GM10266 (cell line): ENCODE results near the gene GOLGA8T.
"Not testable (repeated sequence)": the region's sequence is repeated elsewhere in the genome, so short reads cannot be mapped to it uniquely, and the experiment has no call there.

Experiments used
- DNase-seq: peaks from one replicate; pipeline ENCODE4 v3.0.0; 2012; ENCODE audit errors: extremely low spot score
- TF ChIP-seq, protein P1 (sequence below): IDR thresholded peaks from 2 replicates; pipeline ENCODE4 v1.5.1; 2012; ENCODE audit warnings: mild to moderate bottlenecking, low read depth; ENCODE audit not compliant: control insufficient read depth, insufficient read depth; ENCODE audit errors: missing control alignments

Gene GOLGA8T, protein sequence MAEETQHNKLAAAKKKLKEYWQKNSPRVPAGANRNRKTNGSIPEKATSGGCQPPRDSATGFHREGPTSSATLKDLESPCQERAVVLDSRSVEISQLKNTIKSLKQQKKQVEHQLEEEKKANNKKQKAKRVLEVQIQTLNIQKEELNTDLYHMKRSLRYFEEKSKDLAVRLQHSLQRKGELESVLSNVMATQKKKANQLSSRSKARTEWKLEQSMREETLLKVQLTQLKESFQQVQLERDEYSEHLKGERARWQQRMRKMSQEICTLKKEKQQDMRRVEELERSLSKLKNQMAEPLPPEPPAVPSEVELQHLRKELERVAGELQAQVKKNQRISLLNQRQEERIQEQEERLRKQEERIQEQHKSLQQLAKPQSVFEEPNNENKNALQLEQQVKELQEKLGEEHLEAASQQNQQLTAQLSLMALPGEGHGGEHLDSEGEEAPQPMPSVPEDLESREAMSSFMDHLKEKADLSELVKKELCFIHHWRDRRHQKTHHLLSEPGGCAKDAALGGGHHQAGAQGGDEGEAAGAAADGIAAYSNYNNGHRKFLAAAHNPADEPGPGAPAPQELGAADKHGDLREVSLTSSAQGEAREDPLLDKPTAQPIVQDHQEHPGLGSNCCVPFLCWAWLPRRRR

DNA sequence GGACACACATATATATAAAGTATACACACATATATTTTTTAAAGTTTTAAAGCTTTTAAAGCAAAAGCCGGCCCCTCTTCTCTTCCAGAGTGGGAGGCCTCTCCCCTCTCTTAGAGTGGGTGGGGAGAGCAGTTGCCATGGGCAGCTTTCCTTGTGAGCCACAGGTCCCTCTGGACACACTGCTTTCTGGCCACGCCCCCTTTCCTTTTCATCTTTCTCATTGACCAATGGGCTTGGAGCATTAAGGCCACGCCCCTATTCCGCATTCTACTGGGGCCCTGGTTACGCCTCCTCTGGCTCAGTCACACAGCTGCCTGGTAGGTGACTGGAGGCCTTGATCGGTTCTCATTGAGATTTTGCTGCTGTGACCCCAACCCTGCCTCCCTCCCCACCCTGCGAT lies at the start of gene GOLGA8T:
Gene GOLGA8T (plus strand): TSS at position 301 of the 400 bp plus-strand sequence. CDS start 98 bp downstream, at position 399.
- not testable (repeated sequence) for DNase-seq

DNA sequence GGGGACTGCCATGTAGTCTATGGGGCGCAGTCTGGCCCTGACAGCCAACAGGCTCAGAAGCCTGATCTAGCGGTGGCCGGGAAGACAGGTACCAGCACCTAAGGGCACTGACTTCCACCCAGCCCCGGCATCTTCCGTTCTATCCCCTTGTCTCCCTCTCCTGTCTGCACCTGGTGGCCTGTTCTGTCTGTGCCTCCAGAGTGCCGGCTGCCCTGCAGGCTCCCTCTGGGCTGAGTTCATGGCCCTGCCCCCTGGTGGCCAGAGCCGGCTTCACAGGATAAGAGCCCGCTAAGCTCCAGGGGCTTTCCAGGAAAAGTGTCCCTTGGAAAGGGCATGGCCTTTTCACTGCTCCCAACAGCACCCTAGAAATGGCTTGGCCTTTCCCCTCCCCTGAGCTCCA lies 37.0 kb upstream of the GOLGA8T start:
- DNase-seq: not testable (repeated sequence)

DNA sequence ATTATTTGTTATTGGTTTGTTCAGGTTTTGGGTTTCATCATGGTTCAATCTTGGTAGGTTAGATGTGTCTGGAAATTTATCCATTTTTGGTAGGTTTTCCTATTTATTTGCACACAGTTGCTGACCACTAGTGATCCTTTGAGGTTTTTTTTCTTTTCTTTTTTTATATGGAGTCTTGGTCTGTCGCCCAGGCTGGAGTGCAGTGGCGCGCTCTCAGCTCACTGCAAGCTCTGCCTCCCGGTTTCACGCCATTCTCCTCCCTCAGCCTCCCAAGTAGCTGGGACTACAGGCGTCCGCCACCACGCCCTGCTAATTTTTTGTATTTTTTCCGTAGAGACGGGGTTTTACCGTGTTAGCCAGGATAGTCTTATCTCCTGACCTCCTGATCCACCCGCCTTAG lies 32.0 kb upstream of the GOLGA8T start:
- DNase-seq: not testable (repeated sequence)

DNA sequence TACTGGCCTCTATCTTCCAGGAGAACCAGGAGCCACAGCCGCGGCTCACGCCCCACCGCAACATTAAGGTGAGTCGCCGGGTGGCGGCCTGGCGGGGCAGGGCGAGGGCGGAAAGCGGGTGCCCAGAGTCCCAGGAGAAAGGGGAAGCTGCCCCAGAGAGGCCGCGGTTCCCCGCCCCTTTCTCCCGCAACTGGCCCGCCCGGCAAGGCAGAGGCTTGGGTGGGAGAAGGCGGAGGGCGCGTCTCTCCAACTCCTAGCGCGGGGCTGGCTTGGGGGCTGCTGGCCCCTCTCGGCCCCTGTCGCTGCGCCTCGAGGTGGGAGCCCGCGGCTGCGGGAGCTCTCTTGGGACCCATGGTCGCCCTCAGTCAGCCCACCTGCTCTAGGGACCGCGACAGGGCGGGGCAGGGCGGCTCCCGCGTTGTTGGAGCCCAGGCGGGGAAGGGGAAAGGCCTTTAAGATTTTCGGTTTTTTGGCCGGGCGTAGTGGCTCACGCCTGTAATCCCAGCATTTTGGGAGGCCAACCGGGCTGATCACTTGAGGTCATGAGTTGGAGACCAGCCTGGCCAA lies 30.8 kb upstream of the GOLGA8T start:
- DNase-seq: not testable (repeated sequence)

DNA sequence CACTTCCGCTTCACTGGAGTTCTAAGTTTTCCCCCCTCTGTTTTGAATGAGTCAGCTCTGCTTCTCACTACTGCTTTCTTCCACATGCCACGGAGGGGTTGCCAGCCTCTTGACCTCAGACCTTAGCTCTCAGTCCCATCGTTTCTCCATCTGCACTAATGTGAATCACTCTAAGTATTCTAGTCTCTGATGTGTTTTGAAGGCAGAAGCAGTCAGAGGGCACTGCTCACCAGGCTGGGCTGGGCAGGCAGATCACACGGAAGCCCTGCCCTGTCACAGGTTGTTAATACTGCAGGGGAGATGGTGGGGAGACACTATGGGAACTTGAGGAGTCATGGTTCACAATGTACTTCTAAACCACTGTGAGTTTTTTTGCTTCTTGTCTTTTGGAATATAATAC lies 24.3 kb upstream of the GOLGA8T start:
- DNase-seq: not testable (repeated sequence)

DNA sequence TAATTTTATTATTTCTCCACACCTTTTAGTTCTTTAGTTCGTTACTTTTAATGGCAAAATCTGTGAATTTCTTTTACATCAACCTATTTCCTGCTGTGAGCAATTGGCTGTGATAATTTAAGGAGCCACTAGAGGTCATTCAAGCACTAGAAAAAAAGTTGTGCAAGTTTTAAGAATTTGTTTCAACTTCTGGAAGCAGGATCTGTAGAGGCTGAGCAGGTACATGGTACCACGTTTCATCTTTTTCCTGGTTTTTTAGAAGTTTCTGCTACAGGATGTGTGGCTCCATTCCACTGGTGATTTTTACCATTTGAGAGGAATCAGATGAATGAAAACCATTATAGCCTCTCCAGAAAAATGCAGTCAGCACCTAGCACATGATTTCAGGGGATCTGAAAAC lies 4.8 kb upstream of the GOLGA8T start:
- DNase-seq: not testable (repeated sequence)

DNA sequence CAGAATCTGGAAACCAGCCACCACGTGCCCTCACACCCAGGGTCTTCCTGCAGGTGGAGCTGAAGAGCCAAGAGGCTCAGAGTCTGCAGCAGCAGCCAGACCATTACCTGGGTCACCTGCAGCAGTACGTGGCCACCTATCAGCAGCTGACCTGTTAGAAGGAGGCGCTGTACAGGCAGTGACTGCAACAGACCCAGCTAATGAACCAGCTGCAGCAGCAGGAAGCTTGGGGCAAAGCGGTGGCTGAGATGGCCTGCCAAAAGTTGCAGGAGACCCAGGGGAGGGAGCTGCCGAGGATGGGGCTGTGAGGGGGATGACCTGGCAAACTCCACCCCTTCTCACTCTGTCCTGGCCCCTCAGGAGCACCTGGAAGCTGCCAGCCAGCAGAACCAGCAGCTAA lies 8.4 kb downstream of the GOLGA8T start:
- not testable (repeated sequence) for DNase-seq

DNA sequence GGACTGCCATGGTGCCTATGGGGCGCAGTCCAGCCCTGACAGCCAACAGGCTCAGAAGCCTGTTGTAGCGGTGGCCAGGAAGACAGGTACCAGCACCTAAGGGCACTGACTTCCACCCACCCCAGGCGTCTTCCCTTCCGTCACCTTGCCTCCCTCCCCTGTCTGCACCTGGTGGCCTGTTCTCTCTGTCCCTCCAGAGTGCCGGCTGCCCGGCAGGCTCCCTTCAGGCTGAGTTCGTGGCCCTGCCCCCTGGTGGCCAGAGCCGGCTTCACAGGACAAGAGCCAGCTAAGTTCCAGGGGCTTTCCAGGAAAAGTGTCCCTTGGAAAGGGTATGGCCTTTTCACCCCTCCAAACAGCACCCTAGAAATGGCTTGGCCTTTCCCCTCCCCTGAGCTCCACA lies 15.0 kb downstream of the GOLGA8T start:
- not testable (repeated sequence) for DNase-seq

DNA sequence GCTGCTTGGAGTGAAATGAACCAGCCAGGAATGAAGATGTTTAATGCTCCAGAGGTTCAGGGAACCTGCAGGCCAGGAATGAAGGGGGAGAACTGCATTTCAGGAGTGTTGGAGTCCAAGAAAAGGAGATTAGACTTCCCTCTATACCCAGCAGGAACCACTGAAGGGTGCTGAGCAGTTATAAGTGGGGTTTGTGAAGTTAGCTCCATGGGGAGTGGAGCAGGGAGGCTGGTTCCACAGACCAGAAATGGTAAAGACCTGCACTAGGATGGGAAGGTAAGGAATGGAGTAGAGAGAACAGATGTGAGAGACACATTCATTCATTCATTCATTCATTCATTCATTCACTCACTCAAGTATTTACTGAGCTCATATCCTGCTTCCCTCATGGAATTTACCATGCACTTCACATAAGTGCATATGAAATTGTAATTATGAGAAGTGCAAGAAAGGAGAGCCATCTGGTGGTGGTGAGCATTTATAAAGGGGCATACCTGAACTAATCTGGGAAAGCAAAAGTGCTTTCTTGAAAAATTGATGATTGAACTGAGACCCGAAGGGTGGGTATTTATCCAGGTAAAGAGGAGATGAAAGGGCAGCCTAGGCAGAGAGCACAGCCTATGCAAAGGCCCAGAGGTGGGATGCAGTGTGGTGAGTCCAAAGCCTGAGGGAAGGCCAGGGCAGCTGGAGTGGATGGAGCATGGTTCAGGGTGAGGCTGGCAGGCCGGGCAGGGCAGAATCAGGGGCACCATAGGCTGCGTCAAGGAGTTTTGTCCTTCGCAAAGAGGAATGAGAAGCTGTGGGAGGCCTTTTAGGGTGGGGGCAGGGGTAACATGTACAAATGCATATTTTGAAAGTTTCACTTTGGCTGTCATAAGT lies 27.9 kb downstream of the GOLGA8T start:
- not testable (repeated sequence) for DNase-seq

DNA sequence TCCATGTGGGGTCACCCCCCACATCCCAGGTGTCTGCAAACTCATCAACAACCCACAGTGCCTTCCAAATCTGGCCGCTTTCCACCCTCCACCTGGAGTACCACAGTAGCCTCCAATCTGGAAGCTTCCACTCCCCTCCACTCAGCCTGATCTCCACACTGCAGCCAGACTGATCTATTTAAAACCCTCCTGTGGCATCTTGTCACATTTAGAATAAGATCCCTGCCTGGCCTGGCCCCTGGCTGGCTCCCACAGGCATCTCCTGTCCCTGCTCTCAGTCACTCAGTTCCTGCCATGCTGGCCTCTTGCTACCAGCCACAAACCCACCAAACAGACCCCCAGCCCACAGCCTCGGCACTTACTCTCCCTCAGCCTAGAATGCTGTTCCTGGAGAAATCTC lies 28.9 kb downstream of the GOLGA8T start:
- not testable (repeated sequence) for DNase-seq

DNA sequence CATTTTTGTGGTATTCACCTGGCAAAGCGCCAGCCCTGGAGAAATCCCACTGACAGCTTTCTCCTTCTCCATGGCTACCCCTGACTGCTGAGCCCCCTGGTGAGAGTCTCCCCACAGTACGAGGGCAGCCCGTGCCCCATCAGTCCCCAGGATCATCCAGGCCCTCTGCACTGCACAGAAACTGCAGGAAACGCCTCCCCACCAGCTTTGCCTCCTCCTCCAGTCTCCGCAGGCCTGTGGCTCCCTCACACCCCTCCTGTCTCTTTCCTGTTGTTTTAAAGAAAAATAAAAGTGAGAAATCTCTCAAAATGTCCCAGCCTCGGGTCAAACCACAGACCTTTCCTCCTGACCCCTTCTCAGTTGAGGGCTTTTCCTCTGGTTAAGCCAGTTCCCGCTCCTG lies 29.4 kb downstream of the GOLGA8T start:
- not testable (repeated sequence) for DNase-seq

DNA sequence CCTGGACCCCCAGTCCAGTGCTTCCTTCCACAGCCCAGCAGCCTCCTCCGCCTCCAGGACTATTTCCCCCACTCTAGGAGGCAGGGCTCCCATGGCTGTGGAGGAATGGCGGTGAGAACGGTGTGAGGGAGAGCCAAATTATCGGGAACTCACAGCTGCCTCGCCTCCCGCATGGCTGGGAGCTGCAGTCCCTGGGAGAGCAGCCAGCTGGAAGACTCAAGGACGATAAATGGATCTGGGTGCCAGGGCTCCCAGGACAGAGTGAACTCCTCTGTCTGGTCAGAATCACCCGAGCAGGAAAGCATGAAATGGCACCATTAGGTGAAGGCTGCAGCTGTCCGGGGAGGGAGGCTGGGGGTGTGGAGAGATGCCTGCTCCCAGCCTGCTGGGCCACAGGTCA lies 32.6 kb downstream of the GOLGA8T start:
- not testable (repeated sequence) for DNase-seq

DNA sequence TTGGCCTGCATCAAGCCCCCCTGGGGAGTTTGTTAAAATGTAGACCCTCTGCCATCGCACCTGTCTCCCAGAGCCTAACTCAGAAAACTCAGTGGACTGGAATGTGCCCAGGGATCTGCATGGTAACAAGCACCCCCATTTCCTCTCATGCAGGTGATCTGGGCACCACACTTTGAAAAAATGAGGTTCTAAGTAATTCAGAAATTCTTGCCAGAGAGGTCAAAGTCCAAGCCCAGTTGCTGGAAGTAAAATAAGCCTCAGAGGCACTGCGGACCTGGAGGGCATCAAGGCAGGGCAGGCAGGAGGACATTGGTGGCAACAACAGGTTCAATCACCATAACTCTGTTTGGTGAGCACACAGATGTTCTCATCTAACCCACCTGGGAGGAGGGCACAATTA lies 33.0 kb downstream of the GOLGA8T start:
- not testable (repeated sequence) for DNase-seq

DNA sequence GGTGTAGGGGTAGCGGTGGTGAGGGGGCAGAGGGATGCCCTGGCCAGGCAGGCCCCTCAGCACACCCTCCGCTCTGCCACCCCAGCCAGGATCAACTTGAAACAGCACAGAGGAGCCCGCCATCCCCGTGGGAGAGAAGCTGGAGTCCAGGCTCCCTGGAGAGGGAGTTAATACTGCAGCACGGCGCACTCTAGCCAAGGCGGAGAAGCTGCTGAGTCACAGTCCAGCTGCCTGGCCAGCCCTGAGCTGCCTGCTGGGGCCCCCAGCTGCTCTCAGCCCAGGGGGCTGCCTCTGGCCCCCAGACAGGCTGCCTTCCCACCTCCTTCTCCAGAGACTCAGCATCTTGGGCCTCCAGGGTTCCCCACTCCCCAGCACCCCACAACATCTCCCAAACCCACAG lies 36.6 kb downstream of the GOLGA8T start:
- not testable (repeated sequence) for DNase-seq

DNA sequence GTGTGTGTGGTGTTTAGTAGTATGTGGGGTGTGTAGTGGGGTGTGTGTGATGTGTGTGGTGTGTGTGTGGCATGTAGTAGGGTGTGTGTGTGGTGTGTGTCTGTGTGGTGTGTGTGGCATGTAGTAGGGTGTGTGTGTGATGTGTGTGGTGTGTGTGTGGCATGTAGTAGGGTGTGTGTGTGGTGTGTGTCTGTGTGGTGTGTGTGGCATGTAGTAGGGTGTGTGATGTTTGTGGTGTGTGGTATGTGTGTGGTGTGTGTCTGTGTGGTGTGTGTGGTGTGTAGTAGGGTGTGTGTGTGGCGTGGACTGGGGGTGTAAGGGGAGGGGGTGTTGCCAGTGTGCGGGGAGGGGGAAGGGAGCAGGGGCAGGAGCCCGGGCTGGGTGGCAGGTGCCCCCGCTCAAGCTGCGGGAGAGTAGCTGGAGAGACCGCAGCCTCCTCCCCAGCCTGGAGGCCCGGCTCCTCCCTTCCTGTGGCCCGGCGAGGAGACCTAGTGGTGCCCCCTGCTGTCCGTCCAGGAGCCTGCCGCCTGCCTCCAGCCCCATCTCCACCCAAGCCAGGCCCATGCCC lies 38.3 kb downstream of the GOLGA8T start:
- not testable (repeated sequence) for DNase-seq
- TF ChIP-seq, protein P1, sequence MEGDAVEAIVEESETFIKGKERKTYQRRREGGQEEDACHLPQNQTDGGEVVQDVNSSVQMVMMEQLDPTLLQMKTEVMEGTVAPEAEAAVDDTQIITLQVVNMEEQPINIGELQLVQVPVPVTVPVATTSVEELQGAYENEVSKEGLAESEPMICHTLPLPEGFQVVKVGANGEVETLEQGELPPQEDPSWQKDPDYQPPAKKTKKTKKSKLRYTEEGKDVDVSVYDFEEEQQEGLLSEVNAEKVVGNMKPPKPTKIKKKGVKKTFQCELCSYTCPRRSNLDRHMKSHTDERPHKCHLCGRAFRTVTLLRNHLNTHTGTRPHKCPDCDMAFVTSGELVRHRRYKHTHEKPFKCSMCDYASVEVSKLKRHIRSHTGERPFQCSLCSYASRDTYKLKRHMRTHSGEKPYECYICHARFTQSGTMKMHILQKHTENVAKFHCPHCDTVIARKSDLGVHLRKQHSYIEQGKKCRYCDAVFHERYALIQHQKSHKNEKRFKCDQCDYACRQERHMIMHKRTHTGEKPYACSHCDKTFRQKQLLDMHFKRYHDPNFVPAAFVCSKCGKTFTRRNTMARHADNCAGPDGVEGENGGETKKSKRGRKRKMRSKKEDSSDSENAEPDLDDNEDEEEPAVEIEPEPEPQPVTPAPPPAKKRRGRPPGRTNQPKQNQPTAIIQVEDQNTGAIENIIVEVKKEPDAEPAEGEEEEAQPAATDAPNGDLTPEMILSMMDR: peak; percentile 29

DNA sequence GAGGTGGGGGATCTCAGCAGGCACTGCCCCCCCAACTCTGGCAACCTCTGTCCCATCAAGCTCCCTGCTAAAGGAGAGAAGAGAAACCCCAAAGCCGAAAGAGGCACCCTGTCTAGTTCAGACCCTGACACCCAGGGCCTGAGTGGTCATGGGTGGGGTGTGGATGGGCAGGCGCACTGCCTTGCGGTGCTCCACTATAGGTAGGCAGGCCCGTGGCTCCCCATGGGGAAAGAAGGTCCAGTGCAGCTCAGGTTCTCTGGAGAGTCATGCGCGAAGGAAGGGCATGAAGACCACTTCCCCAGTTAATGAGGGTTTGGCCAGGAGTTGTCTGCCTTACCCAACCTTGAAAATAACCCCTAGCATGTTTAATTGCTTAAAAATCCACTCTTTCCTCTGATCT lies 40.4 kb downstream of the GOLGA8T start:
- DNase-seq: not testable (repeated sequence)

DNA sequence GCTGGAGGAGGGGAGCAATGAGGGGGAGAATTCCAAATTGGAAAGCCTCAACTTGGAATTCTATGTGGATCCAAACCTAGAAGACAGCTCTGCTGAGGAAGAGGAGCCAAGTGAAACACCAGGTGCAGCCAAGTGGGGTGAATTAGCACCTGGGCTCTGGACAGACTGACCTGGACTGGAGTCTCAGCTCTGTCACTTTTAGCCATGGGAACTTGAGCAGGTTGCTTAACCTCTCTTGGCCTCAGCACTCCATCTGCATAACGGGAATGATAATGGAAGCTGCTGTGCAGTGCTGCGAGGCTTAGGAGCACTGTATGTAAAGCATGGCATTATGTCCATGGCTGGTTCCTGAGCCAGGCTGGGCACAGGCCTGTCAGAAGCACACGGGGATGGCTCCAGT lies 41.8 kb downstream of the GOLGA8T start:
- DNase-seq: not testable (repeated sequence)

DNA sequence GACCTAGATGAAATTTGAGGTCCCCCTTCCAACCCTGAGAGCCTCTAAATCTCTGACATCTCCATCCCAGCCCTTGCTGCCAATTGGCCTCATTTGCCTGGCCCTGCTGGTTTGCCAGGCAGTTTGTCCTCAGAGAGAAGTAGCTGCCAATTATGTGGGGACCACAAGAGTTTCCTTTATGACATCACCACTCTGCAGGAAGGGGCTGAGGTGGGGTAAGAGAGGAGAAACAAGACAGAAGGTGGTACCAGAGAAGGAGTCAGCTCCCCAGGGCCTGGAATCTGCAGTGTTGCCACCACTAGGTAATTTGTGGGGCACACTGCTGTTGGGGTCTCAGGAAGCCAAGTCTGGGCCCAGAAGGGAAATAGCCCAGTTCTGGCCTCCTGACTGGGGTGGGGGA lies 45.0 kb downstream of the GOLGA8T start:
- DNase-seq: not testable (repeated sequence)

DNA sequence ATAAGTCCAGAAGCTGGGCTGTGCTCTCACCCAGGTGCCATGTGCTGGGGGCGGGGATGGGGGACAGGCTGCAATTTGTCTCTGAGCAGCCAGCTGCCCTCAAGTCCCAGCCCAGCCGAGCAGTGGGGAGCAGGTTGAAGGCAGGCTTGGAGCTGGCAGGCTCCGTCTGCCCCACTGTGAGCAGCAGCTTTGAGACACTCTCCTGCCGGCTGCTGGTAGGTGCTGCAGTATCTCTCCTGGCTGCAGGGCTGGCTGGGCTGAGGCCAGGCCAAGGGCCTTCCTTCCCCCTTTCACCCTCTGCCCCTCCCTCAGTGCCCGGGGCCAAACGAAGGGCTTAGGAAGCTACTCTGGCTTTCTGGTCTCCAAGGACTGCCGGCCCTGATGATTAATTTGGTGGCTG lies 50.6 kb downstream of the GOLGA8T start:
- DNase-seq: not testable (repeated sequence)
